Endodermal cell (in vitro differentiated cells): ENCODE data around the gene AGBL1. TPM values are rescaled to one million over a fixed set of nuclear protein-coding genes. Genes with fewer than 3 reads are reported as not detected.

ENCODE experiments used
- DNase-seq: peaks from one replicate; pipeline ENCODE4 v3.0.0-alpha.2; 2017
- H3K27ac ChIP-seq: 2 replicates; pipeline ENCODE4 v1.5.1; 2013; ENCODE audit warnings: mild to moderate bottlenecking, low read depth, low read length, moderate library complexity
- H3K27me3 ChIP-seq: 2 replicates; pipeline ENCODE4 v1.6.1; 2013; ENCODE audit warnings: mild to moderate bottlenecking, low read length, moderate library complexity; ENCODE audit not compliant: insufficient read depth, control insufficient read depth, poor library complexity, severe bottlenecking
- H3K36me3 ChIP-seq: 2 replicates; pipeline ENCODE4 v1.7.0; 2013; ENCODE audit warnings: mild to moderate bottlenecking, low read length, moderate library complexity; ENCODE audit not compliant: control insufficient read depth, insufficient read depth
- H3K4me1 ChIP-seq: one replicate; pipeline ENCODE4 v1.7.0; 2013; ENCODE audit warnings: low read length; ENCODE audit not compliant: control insufficient read depth, insufficient read depth
- H3K4me3 ChIP-seq: 2 replicates; pipeline ENCODE4 v1.5.1; 2013; ENCODE audit warnings: mild to moderate bottlenecking, low read length, moderate library complexity
- H3K9ac ChIP-seq: 2 replicates; pipeline ENCODE4 v1.6.1; 2013; ENCODE audit warnings: mild to moderate bottlenecking, low read length, moderate library complexity; ENCODE audit not compliant: poor library complexity, severe bottlenecking; ENCODE audit errors: extremely low read depth
- H3K9me3 ChIP-seq: 2 replicates; pipeline ENCODE4 v1.6.1; 2013; ENCODE audit warnings: mild to moderate bottlenecking, low read length, moderate library complexity; ENCODE audit not compliant: control insufficient read depth
- H3K27ac Mint-ChIP-seq: 2 replicates; pipeline ENCODE4 v1.8.0; 2020; ENCODE audit warnings: mixed read lengths
- H3K27me3 Mint-ChIP-seq: 2 replicates; pipeline ENCODE4 v1.8.0; 2021; ENCODE audit warnings: mild to moderate bottlenecking, mixed read lengths; ENCODE audit not compliant: insufficient read depth
- H3K36me3 Mint-ChIP-seq: 2 replicates; pipeline ENCODE4 v1.8.0; 2020; ENCODE audit warnings: low read depth, mixed read lengths
- H3K4me1 Mint-ChIP-seq: 2 replicates; pipeline ENCODE4 v1.8.0; 2020; ENCODE audit warnings: mixed read lengths
- H3K4me3 Mint-ChIP-seq: 2 replicates; pipeline ENCODE4 v1.8.0; 2020; ENCODE audit warnings: mild to moderate bottlenecking, moderate library complexity, mixed read lengths
- H3K9me3 Mint-ChIP-seq: 2 replicates; pipeline ENCODE4 v1.8.0; 2020; ENCODE audit warnings: mild to moderate bottlenecking, mixed read lengths
- CTCF ChIP-seq: fragments of 200-600 bp; sonication (generic); conservative IDR thresholded peaks from 2 replicates; pipeline ENCODE4 v1.5.0; 2021; ENCODE audit warnings: antibody characterized with exemption, mild to moderate bottlenecking
- WGBS, 2 experiments: methylation state at CpG; one replicate each; pipeline versions ENCODE4 v1.1.5 to v1.1.7; 2013; ENCODE audit warnings: missing lambda C conversion rate in 2 of 2, mixed read lengths in 1 of 2; ENCODE audit not compliant: insufficient coverage in 1 of 2, insufficient read length in 1 of 2; 5-methylcytosine and 5-hydroxymethylcytosine counted together
- total RNA-seq, 2 donors: library from RNA; stranded (reverse); fragmentation: NEBNext Ultra II Directional in 1 of 2; extraction: Animal tissue kit (Norgen Biotek cat#: 25700) in 1 of 2; gene quantifications; 2 replicates in 1 of 2; 3 replicates in 1 of 2; pipeline ENCODE4 v1.2.1, GENCODE V29; 2021

AGBL1 gene
- total RNA-seq, 2 donors from 2014 or later = 0.07 to 0.11 TPM

DNA sequence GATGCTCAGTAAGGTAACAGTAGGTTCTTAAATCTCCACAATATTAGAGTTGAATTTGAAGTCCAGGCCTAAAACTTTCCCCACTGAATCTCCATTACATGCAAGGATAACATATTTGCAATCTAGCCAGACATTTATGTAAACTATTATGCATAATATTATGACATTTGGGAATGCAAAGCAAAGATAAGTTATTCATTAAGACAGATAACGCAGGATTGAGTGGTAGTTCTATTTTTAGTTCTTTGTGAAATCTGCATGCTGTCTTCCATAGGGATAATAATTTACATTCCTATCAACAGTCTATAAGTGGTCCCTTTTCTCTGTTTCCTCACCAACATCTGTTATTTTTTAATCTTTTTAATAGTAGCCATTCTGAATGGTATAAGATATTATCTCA is 333.5 kb downstream of the AGBL1 start:
- Histone ChIP-seq H3K9ac (no peak overlapping the region), H3K9me3 (no peaks in the 10 kb centered on the region), H3K36me3 (no peaks in the 10 kb centered on the region), H3K27me3 (no peaks in the 10 kb centered on the region), H3K4me1 (no peaks in the 10 kb centered on the region), H3K4me3 (no peak overlapping the region), H3K27ac (no peak overlapping the region)
- Mint-ChIP-seq H3K27ac (no peak overlapping the region), H3K4me1 (peaks cover 5% of the 10 kb centered on the region), H3K27me3 (no peaks in the 10 kb centered on the region), H3K4me3 (no peak overlapping the region), H3K36me3 (no peaks in the 10 kb centered on the region), H3K9me3 (no peaks in the 10 kb centered on the region)
- no peak for DNase-seq
- WGBS, 2 experiments = no CpG with 5 or more reads among the region's 1 CpG
- TF ChIP-seq CTCF = no peak

- no peak overlapping the region for H3K27ac ChIP-seq
- DNase-seq = no peak
- no peak overlapping the region for H3K9ac ChIP-seq
- no peak overlapping the region for H3K4me3 ChIP-seq
- Mint-ChIP-seq H3K36me3 (no peaks in the 10 kb centered on the region), H3K27ac (no peak overlapping the region), H3K4me1 (peaks cover 7% of the 10 kb centered on the region), H3K4me3 (no peak overlapping the region), H3K9me3 (peaks cover 14% of the 10 kb centered on the region), H3K27me3 (no peaks in the 10 kb centered on the region)
- no CpG with 5 or more reads among the region's 3 CpGs for WGBS, 2 experiments
- H3K27me3 ChIP-seq = no peaks in the 10 kb centered on the region
- TF ChIP-seq CTCF = no peak
- no peaks in the 10 kb centered on the region for H3K9me3 ChIP-seq
- H3K4me1 ChIP-seq = no peaks in the 10 kb centered on the region
- H3K36me3 ChIP-seq = no peaks in the 10 kb centered on the region
Measured at GRCh38 chr15:86425746-86426145, 346.1 kb downstream of the AGBL1 start.

DNA sequence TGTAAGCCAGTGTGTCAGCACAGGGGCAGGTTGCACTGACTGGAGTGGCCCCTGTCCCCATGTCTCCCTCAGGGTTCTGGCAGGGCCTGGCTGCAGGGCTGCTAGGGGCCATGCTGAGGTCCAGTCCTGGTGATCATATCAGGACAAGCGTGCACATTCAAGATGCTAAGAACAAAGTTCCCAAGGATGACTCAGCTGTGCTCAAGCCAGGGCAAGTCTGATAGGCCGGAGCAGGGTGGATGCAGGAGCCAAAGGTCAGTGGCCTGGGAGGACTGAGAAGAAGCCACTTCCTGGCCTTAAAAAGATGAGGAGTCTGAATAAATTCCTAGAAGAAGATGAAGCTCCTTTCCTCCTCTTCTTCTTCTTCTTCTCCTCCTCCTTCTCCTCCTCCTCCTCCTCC is 353.2 kb downstream of the AGBL1 start:
- Mint-ChIP-seq H3K27ac (no peak overlapping the region), H3K27me3 (no peaks in the 10 kb centered on the region), H3K36me3 (no peaks in the 10 kb centered on the region), H3K4me1 (peaks cover 38% of the 10 kb centered on the region), H3K9me3 (no peaks in the 10 kb centered on the region), H3K4me3 (no peak overlapping the region)
- no peak overlapping the region for H3K4me3 ChIP-seq
- H3K9ac ChIP-seq = no peak overlapping the region
- no peaks in the 10 kb centered on the region for H3K27me3 ChIP-seq
- H3K36me3 ChIP-seq = no peaks in the 10 kb centered on the region
- H3K27ac ChIP-seq = no peak overlapping the region
- 75 to 93% methylated on average over 2 of the region's 2 CpGs for WGBS, 2 experiments
- no peaks in the 10 kb centered on the region for H3K9me3 ChIP-seq
- TF ChIP-seq CTCF = no peak
- DNase-seq = no peak
- peaks cover 7% of the 10 kb centered on the region for H3K4me1 ChIP-seq
